NCI-H2029 (cell line): ENCODE results near the gene ELK1.
A peak's percentile ranks its signal among the peaks of the same experiment; 100 is the strongest.
"Not testable (repeated sequence)": the region's sequence is repeated elsewhere in the genome, so short reads cannot be mapped to it uniquely, and the experiment has no call there.

Source experiments
- DNase-seq: peaks from one replicate; lab custom pipeline; 2025; lab: John Stamatoyannopoulos, UW

Gene ELK1

GRCh38 chrX:47650164-47651042 is at the start of gene ELK1:
TSS of gene ELK1 (minus strand) at chrX:47650563. CDS start at chrX:47641441, 9,122 bp downstream.
- DNase-seq = peak; percentile 95

- DNase-seq = no peak
Observed at GRCh38 chrX:47697181-47697580, 46.8 kb upstream of the ELK1 start.

GRCh38 chrX:47690175-47690574 is 39.8 kb upstream of the ELK1 start:
- DNase-seq = no peak

GRCh38 chrX:47687263-47687662 is 36.9 kb upstream of the ELK1 start:
- no peak for DNase-seq

GRCh38 chrX:47683829-47684205 is 33.5 kb upstream of the ELK1 start:
- DNase-seq = no peak

- no peak for DNase-seq
Observed at GRCh38 chrX:47683184-47683828, 32.9 kb upstream of the ELK1 start.

GRCh38 chrX:47675959-47676859 is 25.8 kb upstream of the ELK1 start:
- not testable (repeated sequence) for DNase-seq

GRCh38 chrX:47674776-47675175 is 24.4 kb upstream of the ELK1 start:
- no peak for DNase-seq

- not testable (repeated sequence) for DNase-seq
Observed at GRCh38 chrX:47665797-47666196, 15.4 kb upstream of the ELK1 start.

GRCh38 chrX:47664737-47665136 is 14.4 kb upstream of the ELK1 start:
- DNase-seq = no peak

- no peak for DNase-seq
Observed at GRCh38 chrX:47662144-47662657, 11.8 kb upstream of the ELK1 start.

- DNase-seq = no peak
Observed at GRCh38 chrX:47661539-47661938, 11.2 kb upstream of the ELK1 start.

GRCh38 chrX:47659421-47659726 is 9.0 kb upstream of the ELK1 start:
- no peak for DNase-seq

GRCh38 chrX:47658684-47659420 is 8.5 kb upstream of the ELK1 start, which contains the start of gene UXT:
TSS of gene UXT (minus strand) at chrX:47659180. CDS start at chrX:47658927, 253 bp downstream.
- DNase-seq = peak; percentile 90

GRCh38 chrX:47658301-47658683 is 7.9 kb upstream of the ELK1 start:
- no peak for DNase-seq

- DNase-seq = no peak
Observed at GRCh38 chrX:47651043-47651905, 911 bp upstream of the ELK1 start.

GRCh38 chrX:47649781-47650163 is 591 bp downstream of the ELK1 start:
- no peak for DNase-seq

GRCh38 chrX:47649271-47649670 is 1.1 kb downstream of the ELK1 start:
- no peak for DNase-seq

GRCh38 chrX:47648376-47648775 is 2.0 kb downstream of the ELK1 start:
- no peak for DNase-seq

GRCh38 chrX:47646636-47647035 is 3.7 kb downstream of the ELK1 start:
- DNase-seq = no peak

GRCh38 chrX:47645530-47645929 is 4.8 kb downstream of the ELK1 start:
- no peak for DNase-seq
